GM19099 (cell line): Measurements from ENCODE around the gene MAPK4.

Experiments used
- POLR2A ChIP-seq: IDR thresholded peaks from 3 replicates; pipeline ENCODE4 v1.6.1; 2011; ENCODE audit warnings: low read depth; ENCODE audit not compliant: insufficient read length; ENCODE audit errors: extremely low read depth

Gene MAPK4

GRCh38 chr18:50769463-50769862 is 209.6 kb downstream of the MAPK4 start:
- no peak for TF ChIP-seq POLR2A

- TF ChIP-seq POLR2A = no peak
These were observed 215.3 kb downstream of the MAPK4 start for GRCh38 chr18:50775207-50775606.

- TF ChIP-seq POLR2A = no peak
These were observed 215.8 kb downstream of the MAPK4 start for GRCh38 chr18:50775726-50776125.

- no peak for TF ChIP-seq POLR2A
These were observed 216.5 kb downstream of the MAPK4 start for GRCh38 chr18:50776383-50776782.
